NCI-H2107 treated with DMSO at 0.1 percent for 48 hours (cell line): Measurements from ENCODE around the gene FAT4.

Experiments
- DNase-seq: peaks from one replicate; lab custom pipeline; 2025; ENCODE audit not compliant: unreplicated experiment; lab: John Stamatoyannopoulos, UW

Gene FAT4, protein sequence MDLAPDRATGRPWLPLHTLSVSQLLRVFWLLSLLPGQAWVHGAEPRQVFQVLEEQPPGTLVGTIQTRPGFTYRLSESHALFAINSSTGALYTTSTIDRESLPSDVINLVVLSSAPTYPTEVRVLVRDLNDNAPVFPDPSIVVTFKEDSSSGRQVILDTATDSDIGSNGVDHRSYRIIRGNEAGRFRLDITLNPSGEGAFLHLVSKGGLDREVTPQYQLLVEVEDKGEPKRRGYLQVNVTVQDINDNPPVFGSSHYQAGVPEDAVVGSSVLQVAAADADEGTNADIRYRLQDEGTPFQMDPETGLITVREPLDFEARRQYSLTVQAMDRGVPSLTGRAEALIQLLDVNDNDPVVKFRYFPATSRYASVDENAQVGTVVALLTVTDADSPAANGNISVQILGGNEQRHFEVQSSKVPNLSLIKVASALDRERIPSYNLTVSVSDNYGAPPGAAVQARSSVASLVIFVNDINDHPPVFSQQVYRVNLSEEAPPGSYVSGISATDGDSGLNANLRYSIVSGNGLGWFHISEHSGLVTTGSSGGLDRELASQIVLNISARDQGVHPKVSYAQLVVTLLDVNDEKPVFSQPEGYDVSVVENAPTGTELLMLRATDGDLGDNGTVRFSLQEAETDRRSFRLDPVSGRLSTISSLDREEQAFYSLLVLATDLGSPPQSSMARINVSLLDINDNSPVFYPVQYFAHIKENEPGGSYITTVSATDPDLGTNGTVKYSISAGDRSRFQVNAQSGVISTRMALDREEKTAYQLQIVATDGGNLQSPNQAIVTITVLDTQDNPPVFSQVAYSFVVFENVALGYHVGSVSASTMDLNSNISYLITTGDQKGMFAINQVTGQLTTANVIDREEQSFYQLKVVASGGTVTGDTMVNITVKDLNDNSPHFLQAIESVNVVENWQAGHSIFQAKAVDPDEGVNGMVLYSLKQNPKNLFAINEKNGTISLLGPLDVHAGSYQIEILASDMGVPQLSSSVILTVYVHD (N-terminal part only)

DNA sequence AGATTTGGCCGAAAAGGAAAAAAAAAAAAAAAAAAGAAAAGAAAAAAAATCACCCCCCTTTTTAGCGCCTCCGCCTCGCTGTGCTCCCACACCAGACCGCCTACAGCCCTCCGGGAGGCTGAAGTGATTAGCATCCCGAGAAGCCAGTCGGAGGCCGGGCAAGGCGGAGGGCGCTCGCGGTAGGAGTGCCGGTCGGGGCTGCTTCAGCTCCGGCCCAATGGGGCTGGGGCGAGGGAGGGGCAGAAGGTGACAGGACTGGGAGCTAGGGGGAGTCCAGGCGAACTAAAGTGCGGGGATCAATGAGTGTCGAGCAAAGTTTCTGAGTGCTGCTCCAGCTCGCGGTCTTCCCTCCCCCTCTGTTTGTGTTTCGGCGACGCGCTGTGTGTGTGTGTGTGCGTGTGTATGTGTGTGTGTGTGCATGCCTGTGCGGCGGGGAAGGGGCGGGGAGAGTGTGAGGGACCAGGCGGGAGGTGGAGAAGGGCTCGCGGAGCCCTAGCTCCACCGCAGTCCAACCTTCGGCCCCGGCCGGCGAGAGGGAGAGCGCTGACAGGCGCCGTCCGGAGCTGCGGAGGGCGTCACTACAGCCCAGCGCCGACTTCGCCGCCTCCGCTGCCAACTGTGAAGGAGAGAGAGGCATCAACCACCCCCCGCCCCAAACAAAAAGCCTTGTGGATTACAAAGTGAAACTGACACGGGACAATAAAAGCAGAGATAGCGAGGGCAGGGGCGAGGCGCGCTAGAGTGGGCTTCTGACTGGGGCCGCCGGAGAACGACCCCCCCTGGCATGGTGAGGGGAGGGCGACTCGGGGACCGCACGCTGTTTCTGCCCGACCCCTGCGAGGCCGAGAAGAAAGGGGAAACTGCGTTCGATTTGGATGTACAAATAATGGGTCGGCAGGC, at the start of gene FAT4:
Gene FAT4 (plus strand): TSS at position 280 of the 900 bp plus-strand sequence. CDS start 1,457 bp downstream, outside the sequence.
- DNase-seq: peak; percentile 45

DNA sequence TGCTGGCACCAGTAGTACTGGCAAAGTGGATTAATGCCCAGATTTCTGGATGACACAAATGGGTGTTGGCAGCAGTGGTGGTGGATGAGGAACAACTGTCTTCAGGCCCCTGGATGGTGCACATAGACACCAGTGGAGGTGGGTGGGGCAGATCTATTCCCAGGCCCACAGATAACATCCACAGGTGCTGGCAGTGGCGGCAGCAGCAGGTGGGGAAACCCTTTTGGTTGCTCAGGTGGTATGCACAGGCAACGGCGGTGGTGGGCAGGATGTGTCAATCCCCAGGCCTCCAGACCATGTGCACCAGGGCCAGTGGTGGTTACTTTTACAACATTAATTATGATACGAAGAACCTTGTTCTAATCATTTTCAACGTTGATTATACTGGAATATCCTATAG, 48.9 kb upstream of the FAT4 start:
- DNase-seq: no peak

GRCh38 chr4:125266901-125267604, 47.7 kb upstream of the FAT4 start:
- no peak for DNase-seq

- DNase-seq: no peak
Measured at GRCh38 chr4:125267630-125268029, 47.1 kb upstream of the FAT4 start.

DNA sequence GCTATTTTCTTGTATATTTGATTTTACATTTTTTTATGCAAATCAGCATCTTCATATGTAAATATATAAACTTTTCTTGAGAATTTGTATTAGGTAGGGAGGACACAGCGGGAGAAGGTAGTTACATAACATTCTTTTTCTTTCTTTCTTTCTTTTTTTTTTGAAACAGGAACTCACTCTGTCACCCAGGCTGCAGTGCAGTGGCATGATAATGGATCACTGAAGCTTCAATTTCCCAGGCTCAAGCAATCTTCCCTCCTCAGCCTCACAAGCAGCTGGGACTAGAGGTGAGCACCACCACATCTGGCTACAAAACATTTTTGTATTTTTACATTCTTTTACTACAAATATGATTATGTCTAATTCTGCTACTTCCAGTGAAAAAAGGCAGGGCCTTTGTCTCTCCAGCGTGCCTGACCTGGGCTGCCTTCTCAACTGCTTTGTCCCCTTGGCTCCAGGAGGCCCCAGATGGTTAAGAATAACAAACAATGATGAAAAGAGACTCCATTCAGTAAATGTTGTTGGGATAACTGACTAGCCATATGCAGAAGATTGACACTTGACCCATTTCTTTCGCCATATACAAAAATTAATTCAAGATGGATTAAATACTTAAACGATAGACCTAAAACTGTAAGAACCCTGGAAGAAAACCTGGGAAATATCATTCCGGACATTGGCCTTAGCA, 46.5 kb upstream of the FAT4 start:
- DNase-seq: no peak

- no peak for DNase-seq
Measured at GRCh38 chr4:125276811-125277210, 37.9 kb upstream of the FAT4 start.

GRCh38 chr4:125277790-125278189, 37.0 kb upstream of the FAT4 start:
- no peak for DNase-seq

- no peak for DNase-seq
Measured at GRCh38 chr4:125280892-125281403, 33.8 kb upstream of the FAT4 start.

- DNase-seq: no peak
Measured at GRCh38 chr4:125283707-125284279, 31.0 kb upstream of the FAT4 start.

- DNase-seq: no peak
Measured at GRCh38 chr4:125297116-125297515, 17.6 kb upstream of the FAT4 start.

GRCh38 chr4:125303058-125303457, 11.7 kb upstream of the FAT4 start:
- DNase-seq: no peak

DNA sequence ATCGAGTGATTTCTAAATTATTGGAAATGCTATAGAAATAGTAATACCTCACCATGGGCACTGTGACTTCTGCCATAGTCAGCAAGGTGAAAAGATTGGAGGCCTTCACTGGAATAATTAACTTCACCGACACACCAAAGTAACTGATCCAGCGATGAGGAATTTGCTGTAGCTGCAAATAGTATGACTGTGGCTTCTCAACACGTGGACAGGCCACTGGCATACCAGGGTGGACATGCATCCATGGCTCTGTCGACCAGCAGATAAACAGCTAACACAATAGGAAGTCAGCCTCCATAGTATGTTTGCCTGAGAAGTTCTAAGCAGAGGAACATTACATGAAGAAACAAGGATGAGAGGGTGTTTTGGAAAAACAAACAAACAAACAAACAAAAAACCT, 10.9 kb upstream of the FAT4 start:
- DNase-seq: no peak

DNA sequence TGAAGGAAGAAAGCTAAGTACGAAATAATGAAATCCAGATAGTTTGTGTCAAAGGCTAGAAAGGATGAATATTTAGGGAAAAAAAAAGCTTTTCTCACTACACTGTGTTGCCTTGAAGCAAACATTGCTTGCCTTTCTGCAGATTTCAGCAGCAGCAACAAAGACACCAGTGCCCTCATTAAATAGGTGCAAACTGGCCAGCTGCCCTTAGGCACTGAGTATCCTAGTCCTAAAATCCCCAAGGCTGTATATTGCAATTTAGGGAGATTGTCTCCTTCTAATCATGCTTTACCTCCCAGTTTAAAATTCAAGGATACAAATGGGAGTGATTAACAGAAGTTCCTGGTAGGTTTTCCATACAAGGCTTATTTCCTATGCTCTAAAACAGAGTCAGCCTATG, 8.6 kb upstream of the FAT4 start:
- no peak for DNase-seq

- no peak for DNase-seq
Measured at GRCh38 chr4:125306533-125306932, 8.2 kb upstream of the FAT4 start.

- no peak for DNase-seq
Measured at GRCh38 chr4:125311503-125311902, 3.3 kb upstream of the FAT4 start.

- peak; percentile 76 for DNase-seq
Measured at GRCh38 chr4:125313497-125313896, 1.3 kb upstream of the FAT4 start.

DNA sequence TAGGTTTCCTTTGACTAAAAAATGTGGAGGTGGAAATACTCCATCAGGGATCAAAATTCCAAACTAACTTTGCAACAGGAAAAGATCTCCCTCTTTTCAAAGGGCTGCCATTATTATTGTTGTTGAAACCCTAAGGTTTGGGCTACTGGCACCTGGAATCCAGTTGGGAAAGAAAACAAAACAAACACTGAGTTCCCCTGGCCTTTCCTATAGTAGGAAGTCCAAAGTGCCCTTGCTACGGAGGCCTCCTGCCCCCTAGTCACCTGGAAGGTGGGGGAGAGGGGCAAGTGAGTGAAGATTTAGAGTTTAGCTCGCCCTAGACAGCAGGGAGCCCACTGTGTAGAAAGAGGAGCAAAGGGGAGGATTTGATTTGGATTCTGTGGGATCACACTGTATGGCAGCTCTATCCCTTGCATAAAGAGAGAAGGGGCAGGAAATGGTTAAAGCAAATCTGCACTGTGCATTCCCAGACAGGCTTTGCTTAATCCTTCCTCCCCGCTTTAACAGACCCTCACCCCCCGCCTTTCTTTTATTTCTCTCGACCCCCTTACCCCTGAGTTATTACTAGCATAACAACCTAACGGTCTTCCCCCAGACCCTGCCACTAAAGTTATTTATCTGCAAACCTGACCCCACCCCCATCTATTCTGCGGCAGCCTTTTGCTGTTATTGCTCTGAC, 627 bp upstream of the FAT4 start:
- no peak for DNase-seq

DNA sequence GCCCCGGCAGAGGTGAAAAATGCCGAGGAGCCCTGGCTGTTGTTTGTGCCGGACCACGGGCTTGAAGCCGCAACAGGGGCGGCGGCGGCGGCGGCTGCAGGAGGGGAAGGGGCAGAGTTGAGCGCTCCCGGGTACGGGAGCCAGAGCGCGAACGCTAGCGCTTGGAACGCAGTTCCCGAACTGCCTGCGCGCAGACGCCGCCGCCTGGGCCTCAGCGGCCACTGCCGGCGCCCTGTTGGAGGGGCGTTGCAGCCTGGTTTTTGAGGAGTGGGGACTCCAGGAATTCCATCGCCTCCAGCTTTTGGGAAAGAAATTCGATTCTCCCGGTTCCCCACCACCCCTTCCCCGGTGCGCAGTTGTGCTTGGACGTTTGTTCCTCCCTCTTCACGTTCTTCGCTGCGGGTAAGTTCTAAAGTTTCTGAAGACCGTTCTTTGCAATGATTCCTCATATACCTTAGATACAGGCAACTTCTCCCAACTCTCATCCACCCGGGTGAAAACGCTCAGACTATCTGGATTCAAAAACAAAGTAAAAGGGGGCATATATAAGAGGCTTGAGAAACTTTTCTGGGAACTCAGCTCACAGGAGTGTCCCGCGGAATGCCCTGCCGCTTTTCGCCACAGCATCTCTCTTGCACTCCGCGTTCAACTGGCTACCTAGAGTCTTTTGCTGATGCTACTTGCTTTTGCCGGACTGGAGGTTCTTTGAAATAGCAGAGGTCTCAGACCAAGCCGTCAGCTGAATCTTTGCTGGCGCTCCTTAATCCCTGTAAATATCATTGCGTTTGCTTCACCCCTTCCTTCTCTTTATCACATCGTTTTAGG, 1.0 kb downstream of the FAT4 start:
- no peak for DNase-seq
